GM21390 (cell line): ENCODE data around the gene SREBF2.
"Not testable (repeated sequence)": the region's sequence is repeated elsewhere in the genome, so short reads cannot be mapped to it uniquely, and the experiment has no call there.

Experiments used
- ATAC-seq: cut with Tn5 transposase; IDR thresholded peaks from one replicate; pipeline ENCODE4 v1.9.1; 2021; ENCODE audit not compliant: unreplicated experiment

SREBF2 gene

DNA sequence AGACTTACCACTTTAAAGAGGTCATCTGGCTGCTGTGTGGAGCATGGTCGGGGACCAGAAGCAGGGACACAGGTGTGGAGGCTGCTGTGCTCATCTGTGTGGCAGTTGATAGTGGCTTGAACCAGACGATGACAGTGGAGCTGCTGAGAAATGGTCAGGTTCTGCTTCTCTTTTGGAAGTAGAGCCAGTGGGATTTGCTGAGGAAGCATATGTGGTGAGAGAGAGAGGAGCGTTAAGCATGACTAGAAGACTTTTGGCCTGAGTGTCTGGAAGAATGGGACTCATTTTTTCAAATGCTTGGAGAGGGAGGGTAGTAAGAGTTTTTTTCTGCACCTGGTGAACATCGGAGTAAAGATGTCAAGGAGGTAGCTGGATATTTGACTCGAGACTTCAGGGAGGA, 12.5 kb upstream of the SREBF2 start:
- no peak for ATAC-seq

DNA sequence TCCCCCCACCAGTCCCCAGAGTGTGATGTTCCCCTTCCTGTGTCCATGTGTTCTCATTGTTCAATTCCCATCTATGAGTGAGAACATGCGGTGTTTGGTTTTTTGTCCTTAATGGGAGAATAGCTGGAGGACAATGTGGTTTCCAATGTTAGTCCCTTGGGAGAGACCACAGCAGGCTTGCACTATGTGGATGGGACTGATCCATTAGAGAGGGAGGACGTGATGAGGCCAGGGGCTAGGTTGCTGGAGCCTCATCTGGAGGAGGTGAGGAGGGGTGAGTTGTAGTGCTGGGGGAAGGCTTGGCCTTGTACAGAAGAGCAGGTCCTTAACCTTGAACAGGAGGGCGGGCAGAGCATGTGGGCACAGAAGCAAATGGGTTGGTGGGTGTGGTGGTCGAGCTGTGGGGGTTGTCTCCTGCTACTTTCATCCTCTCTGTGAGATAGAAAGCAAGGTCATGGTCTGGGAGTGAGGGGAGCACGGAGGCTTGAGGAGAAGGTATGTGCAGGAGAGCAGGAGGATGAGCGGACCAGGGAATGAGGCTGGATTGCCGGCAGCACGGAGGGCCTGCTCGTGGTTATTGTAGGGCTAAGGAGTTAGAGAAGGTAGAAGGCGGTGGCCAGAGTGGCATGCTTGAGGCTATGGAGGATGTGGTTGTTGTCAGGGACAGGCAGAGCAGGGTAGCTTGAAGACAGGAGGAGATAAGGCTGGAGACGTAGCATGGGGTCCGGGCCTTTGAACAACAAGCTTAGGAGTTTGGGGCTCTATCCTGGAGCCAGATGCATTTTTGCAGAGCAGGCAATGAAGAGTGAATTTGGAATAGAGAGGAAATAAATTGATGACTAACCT, 11.2 kb upstream of the SREBF2 start:
- ATAC-seq, result no peak

DNA sequence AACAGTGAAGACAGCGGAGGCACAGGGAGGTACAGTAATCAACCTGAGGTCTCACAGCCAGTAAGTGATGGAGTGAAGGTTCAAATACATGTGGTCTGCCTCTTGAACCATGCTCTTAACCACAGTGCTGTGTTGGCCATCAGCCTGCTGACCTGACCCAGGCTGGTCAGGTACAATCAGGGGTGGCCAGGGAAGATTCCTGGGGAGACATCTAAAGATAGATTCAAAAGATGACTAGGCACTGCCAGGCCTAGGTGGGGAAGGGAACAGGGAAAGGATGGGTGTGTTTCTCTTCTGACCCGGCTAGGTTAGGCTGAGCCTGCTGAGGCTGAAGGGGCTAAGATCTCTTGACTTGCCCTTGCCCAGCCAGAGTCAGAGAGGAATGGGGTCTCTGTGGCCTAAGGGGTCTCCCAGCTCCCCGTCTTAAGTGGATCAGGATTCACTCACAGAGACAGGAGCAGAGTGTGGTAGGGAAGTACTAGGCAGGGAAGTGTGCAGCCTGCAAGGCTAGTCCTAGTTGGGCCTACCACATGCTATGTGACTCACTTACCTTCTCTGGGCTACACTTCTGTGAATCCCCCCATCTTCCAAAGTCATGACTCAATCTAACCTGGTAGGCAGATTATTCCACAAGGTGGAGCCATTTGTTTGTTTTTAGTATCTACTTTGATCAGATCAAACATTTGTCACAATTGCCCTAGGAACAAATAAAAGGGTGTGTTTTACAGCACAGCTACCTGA, 10.4 kb upstream of the SREBF2 start:
- no peak for ATAC-seq

DNA sequence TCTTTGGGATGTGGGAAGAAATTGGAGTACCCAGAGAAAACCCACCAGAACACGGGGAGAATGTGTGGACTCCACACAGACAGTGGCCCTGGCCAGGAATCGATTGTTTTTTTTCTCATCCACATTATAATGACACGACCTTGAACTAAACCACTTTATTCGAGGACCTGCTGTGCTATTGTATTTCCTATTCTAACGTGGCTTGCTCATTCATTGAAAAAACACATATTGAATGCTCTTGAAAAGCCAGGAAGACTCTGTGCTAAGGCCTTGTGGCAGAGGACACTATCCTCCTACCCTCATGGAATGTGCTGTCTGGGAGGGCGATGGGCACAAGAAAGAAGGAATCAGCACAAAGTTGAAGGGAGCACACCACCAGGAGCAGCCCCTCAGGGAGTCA, 9.1 kb upstream of the SREBF2 start:
- no peak for ATAC-seq

DNA sequence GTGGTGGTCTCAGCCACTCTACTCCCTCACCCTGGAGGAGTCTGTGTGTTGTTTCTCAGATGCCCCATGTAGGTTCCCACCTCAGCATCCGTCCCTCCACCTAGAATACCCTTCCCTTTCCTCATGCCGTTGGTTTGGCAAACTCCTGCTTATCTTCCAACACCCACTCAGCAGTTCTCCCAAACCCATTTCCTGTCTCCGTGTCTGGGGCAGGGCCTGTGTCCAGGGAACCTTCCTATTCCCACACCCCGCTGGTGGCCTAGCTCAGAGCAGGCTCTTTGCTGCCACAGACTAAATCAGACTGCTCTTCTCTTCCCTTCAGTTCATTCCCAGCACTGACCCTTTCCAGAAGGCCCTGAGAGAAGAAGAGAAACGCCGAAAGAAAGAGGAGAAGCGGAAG, 7.5 kb upstream of the SREBF2 start:
- ATAC-seq, result no peak

DNA sequence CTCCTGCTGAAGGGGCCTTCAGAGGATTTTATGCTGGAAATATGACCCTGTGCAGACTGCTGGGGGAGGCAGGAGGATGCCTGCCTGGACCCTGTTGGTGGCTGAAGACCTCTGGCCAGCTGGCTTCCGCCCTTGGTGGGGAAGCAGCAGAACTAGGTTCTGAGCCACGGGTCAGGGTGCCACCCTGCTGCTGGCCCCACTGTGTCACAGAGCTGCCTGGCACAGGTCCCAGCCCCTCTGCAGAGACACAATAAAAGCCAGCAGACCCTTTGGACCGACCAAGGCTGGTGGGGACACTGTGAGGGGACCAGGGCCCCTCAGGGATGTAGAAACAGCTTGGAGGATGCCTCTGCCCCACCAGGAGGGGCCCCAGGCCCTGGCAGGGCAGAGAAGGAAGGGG, 6.9 kb upstream of the SREBF2 start:
- no peak for ATAC-seq

DNA sequence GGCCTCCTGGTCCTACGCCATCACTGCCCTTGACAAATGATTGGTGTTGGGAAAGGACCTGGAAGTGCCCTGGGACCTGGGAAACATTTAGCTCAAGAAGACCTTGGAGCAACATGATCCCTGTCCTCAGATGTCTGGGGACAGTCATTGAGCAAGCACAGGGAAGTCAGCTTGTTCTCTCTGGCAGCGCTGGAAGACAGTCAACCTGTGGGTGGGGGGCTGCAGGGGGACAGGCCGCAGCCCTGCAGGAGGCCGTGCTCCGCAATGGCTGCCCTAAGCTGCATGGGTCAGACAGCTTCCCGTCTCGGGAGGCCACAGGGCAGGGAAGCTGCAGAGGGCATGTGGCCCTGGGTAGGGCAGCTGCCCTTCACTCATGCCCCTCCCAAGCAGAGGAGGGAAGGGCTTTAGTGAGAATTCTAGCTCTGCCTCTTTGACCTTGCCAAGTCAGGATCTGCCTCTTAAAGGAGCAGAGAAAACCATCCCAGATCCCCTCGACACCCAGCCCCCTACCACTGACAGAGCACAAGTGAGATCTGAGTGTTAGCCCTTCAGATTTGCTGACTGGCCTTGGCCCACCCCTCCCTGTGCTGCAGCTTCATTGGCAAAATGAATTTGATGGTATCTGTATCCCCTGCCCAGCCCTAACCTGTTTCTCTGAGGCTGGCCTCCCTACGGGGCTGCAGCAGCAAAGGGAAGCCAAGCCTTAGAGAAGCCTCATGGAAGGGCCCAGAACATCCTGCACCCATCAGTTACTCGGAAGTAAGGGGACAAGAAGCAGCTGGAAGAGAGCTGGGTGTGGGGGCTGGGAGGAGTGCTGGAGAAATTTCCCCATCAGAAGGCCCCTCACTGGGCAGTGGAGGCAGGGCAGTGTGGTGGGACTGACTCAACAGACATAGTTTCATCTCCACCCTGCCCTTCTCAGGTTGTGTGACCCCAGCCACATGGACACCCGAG, 6.2 kb upstream of the SREBF2 start:
- ATAC-seq, result no peak

DNA sequence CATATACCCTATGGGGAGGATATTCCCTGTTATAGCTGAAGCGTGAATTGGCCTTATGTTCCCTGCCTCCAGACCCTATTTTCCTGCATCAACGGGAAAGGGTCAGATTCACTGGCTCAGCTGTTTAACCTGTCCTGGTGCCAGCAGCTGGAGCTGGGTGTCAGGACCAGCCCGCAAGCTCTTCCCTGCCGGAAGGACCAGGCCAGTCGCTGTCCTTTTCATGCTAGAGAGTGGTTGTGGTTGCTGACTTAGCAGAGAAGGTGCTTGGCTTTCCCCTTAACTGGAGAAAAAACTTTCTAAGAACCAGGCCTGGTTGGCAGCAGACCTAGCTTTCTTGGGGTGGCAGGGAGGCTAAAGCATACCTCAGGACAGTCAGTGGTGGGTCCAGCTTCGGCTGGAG, 5.2 kb upstream of the SREBF2 start:
- ATAC-seq, result no peak

DNA sequence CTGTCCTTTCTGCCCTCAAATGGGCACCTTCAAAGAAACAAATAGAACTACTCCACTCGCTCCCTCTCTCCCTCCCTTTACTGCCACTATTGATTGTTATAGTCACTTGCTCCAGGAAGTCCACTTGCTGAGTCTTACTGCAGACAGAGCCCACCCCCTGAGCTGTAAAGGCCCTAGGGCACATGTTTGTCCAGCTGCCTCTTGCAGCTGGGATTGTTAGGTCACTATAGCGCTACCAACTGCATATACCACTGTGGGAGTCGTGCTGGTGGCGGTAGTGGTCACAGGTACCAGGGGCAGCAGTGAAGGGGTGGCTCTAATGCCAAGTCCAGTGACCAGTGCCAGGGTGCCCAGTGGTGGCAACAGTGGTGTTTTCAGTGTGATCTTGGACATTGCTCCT, 4.4 kb upstream of the SREBF2 start:
- no peak for ATAC-seq

DNA sequence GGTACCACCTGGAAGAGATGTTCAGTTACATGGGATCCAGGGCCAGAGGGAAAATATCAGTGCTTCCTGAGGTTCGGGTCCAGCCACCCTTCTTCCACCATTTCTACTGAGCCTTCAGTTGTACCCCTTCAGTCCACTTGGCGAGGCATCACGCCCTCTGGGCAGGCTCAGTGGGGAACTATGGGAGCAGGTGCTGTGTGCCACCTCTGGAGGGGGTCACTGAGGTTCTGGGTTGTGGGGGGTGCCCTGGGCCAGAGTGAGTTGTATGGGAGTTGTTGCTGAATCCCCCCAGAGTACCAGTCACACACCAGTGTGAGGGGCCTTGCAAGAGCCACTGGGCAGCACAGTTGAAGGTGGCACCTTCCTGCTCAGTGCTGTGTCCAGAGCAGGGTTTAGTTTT, 2.7 kb upstream of the SREBF2 start:
- ATAC-seq, result no peak

DNA sequence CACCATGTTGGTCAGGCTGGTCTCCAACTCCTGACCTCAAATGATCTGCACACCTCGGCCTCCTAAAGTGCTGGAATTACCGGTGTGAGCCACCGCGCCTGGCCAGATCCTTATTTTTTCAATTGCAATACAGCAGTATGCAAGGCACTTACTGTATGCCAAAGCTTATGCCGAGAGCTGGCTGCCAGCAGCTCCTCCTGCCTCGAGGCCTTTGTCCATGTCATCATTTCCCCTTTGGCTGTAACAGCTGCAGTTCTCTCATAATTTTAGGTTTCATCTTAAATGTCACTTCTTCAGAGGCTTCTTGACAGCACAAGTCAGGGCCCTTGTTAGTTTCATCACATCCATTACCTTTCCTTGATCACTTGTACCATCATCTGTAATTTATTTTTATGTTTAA, 1.5 kb upstream of the SREBF2 start:
- no peak for ATAC-seq

DNA sequence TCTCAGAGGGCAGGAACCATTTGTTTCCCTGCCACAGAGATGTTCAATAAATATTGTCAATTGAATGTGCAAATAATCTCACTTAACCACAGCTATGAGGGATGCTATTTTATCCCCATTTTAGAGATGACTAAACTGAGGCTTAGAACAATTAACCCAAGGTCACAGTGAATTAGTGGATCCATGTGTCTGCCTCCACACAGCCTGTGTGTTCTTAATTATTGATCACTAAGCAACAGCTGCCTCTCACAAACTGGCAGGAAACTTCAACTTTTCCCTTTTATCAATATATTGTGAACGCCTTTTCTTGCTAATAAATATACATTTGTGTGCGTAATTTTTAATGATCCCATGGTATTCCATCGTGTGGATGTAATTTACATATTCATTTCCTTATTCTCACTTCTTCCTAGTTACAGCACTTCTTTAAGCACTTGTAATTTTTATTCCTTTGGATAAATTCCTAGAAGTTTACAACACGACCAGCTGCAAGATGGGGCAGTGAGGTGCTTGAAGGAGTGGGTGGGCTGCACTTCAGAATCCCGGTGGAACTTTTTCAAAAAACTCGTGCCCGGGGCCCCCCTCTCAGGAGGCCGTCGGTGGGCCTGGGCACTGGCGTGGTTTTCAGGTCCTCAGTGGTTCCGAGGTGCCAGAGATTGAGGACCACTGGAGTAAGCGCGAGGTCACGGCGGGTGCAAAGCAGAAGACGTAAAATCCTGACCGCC, 915 bp upstream of the SREBF2 start:
- ATAC-seq, result peak; percentile 3

DNA sequence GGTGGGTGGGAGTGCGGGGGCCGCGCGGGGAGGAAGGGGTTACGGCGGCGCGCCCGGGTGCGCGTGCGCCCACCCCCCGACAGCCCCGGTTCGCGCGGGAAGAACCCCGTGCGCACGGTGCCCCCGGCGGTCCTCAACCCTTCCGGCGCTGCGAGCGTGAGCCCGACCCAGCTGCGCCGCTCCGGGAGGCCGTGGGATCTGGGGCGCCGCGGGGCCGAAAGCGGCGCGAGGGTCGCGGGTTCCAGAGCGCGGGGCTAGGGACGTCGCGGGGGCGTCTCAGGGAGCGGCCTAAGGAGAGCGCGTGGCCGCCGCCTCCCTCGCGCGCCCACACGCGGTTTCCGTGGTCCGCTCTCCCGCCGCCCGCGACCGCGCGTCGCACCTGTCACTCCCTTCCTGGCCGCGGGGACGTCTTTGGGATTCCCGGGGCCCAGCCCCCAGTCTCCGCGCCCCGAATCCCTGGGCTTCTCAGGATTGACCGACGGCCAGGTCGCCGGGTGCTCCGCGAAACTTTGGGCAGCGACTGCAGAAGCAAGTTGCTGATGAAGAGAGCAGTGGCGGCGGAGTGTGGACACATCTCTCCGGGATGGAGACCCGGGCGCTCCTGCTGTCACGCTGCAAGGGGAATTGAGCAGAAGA, 582 bp downstream of the SREBF2 start:
- ATAC-seq, result peak; percentile 14

DNA sequence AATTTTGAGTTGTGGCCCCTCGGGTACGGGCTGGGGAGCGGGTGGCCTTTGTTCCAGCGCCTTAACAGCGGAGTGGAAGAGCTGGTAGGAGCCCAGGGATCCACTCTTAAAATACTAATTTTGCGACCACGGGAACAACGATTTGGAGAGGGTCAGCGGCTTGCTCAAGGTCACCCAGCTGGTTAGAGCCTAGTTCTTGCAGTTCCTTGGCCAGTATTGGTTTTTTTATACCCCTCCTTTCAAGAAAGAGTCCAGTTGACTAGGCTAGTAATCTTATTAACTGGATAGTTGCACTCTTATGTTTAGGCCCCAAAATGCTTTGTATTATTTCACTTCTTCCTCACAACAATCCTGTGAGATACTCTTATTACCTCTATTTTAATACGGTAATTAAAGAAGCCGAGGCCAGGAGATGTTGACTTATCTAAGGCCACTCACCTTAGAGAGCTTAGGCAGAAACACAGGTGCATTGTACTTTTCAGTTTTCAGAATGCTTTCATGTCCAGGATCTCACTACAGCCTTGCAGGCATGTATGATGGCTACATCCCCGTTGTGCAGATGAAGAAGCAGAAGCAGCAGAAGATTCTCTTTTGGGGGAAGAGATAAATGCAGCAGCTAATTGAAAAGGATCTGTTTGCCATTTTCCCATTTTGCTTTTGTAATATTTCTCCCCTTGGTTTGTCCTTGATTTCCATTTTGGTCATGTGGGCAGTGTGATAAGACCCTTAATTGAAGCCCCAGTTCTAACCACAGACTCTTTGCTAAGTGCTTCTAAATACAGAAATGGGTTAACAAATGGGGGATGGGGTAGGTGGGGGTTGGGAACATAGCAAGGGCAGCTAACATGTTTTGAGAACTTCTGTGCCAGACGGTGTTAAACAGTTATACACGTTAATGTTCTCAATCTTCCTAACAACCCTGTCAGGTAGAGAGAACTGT, 1.4 kb downstream of the SREBF2 start:
- ATAC-seq, result no peak

DNA sequence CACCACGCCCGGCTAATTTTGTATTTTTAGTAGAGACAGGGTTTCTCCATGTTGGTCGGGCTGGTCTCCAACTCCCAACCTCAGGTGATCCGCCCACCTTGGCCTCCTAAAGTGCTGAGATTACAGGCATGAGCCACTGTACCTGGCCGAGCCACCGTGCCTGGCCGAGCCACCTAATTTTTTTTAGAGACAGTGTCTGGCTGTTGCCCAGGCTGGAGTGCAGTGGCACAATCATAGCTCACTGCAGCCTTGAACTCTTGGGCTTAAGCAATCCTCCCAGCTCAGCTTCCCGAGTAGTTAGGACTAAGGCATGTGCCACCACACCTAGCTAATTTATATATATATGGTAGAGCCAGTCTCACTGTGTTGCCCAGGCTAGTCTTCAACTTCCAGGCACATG, 2.6 kb downstream of the SREBF2 start:
- not testable (repeated sequence) for ATAC-seq

DNA sequence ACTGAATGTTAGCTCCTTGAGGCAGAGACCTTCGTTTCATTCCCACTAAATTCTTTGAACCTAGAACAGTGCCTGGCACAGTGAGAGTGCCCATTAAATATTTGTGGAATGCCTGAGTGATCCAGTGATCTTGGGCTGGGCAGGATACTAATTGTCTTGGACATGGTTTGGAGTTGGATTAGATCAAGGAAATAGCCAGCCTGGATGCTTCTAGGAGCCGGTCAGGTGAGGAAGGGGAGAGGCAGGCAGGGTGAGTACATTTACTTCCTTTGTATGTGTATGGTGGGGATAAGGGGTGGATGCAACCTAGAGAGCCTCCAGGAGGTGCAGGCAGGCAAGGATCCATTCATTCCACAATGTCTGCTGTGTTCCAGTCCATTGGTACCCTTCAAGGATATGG, 3.6 kb downstream of the SREBF2 start:
- ATAC-seq, result no peak

DNA sequence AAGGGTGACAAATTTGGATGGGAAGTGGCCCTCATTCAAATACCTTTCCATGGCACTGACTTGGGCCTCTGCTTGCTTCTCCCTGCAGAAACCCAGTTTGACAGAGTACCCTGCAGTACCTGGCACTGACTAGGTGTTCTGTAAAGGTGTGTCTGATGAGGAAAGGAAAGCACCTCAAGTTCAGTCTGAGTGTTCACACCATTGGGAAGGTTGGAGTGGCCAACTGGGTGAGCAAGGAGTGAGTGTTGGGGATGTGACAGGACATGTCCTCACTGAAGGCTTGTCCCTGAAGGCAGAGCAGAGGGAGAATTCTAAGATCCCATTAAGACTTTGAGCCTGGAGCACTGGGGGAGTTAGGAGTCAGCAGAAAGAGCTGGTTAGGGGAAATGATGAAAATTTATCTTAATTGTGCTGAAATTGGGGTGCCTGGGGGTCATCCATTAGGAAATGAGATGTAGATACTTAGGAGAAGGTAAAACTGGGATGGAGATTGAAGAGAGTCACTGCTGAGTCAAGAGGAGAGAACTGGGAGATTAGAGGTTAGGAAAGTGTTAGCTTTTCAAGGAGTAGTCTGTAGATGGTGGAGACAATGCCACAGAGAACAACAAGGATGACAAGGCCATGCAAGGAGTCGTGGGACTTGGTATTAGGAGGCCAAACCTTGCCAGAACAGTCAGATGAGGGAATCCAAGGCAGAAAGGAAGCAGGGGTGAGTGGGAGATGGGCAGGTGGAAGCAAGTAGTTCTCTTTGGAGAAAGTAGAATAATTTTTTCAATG, 6.1 kb downstream of the SREBF2 start:
- ATAC-seq, result no peak

DNA sequence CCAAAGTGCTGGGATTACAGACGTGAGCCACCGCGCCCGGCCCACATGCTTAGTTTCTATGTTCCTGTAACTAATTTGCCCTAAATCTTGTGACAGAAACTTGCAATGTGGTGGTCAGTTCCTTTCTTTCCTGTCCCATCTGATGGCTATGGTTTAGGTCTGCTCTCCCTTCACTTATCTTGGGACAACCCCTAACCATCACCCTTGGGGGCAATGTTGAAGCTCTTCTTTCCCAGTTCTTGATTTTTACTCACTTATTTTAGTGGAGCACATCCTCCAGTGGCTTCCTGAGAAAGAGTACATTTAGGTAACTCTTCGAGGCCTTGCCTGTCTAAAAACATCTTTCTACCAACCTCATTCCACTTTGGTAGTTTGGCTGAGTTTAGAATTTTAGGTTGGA, 7.3 kb downstream of the SREBF2 start:
- no peak for ATAC-seq
